Caco-2 (cell line): ENCODE data around the gene HLA-A. TPM values are rescaled to one million over a fixed set of nuclear protein-coding genes. Genes with fewer than 3 reads are reported as not detected.

ENCODE experiments used
- BruUV-seq: library from RNA; stranded (reverse); fragments of 400-500 nt; replicated peaks from 2 replicates; lab custom pipeline; 2021; lab: Mats Ljungman, UMichigan
- CTCF ChIA-PET: fragments of 300-600 bp; sonication (Branson Sonifier 250); formaldehyde crosslinking; loops from one replicate; lab custom pipeline; 2022; ENCODE audit warnings: antibody characterized with exemption; lab: Charles Lee
- POLR2A ChIA-PET: fragments of 300-600 bp; sonication (Branson Sonifier 250); formaldehyde crosslinking; loops from one replicate; lab custom pipeline; 2022; ENCODE audit warnings: antibody characterized with exemption; lab: Charles Lee
- DNase-seq, 2 experiments: peaks; one replicate each; pipeline versions ENCODE4 v3.0.0 to v3.0.0-alpha.2; 2020 to 2022
- H3K27me3 ChIP-seq: replicated peaks from 2 replicates; pipeline ENCODE4 v1.6.0; 2011; ENCODE audit warnings: low read length; ENCODE audit not compliant: control insufficient read depth, insufficient read depth
- H3K36me3 ChIP-seq: 2 replicates; pipeline ENCODE4 v1.5.1; 2011; ENCODE audit warnings: low read length; ENCODE audit not compliant: control insufficient read depth, insufficient read depth
- H3K4me1 ChIP-seq: fragments of 250-450 bp; sonication (Bioruptor Pico); 2 replicates; pipeline ENCODE4 v1.5.1; 2020; ENCODE audit warnings: mild to moderate bottlenecking
- H3K4me3 ChIP-seq: 2 replicates; pipeline ENCODE4 v1.5.1; 2011; ENCODE audit warnings: low read depth, mild to moderate bottlenecking, control low read depth, low read length
- H3K9me3 ChIP-seq: fragments of 250-450 bp; sonication (Bioruptor Pico); 2 replicates; pipeline ENCODE4 v1.5.1; 2020; ENCODE audit warnings: mild to moderate bottlenecking, moderate library complexity
- H3K27ac Mint-ChIP-seq: one replicate; pipeline ENCODE4 v1.8.0; 2022; ENCODE audit warnings: mixed read lengths; ENCODE audit not compliant: unreplicated experiment
- H3K27me3 Mint-ChIP-seq: one replicate; pipeline ENCODE4 v1.8.0; 2022; ENCODE audit warnings: mixed read lengths; ENCODE audit not compliant: insufficient read depth, unreplicated experiment
- H3K36me3 Mint-ChIP-seq: one replicate; pipeline ENCODE4 v1.8.0; 2022; ENCODE audit warnings: mild to moderate bottlenecking, mixed read lengths; ENCODE audit not compliant: insufficient read depth, unreplicated experiment
- H3K4me1 Mint-ChIP-seq: one replicate; pipeline ENCODE4 v1.8.0; 2022; ENCODE audit warnings: low read depth, mixed read lengths; ENCODE audit not compliant: unreplicated experiment
- H3K4me3 Mint-ChIP-seq: one replicate; pipeline ENCODE4 v1.8.0; 2022; ENCODE audit warnings: mild to moderate bottlenecking, moderate library complexity, mixed read lengths; ENCODE audit not compliant: unreplicated experiment
- H3K9me3 Mint-ChIP-seq: one replicate; pipeline ENCODE4 v1.8.0; 2022; ENCODE audit warnings: mixed read lengths; ENCODE audit not compliant: unreplicated experiment
- intact Hi-C: fragments of 100-400 bp; cut with micrococcal nuclease; formaldehyde crosslinking; loops from one replicate; pipeline ENCODE4 v1.10.0; 2022; ENCODE audit not compliant: unreplicated experiment
- total RNA-seq: library from RNA; stranded (reverse); gene quantifications from 2 replicates; pipeline ENCODE4 v1.2.3, GENCODE V29; 2022
- TF ChIP-seq, protein P1 (sequence below), 2 experiments: fragments of 200-600 bp in 1 of 2; IDR thresholded peaks; 1 replicate in 1 of 2; 2 replicates in 1 of 2; pipeline versions ENCODE4 v1.5.1 to v1.8.0; 2011 to 2022; ENCODE audit warnings: antibody characterized with exemption in 1 of 2, control low read depth in 1 of 2, inconsistent platforms in 1 of 2, low read depth in 1 of 2, low read length in 1 of 2, mild to moderate bottlenecking in 1 of 2, moderate library complexity in 1 of 2; ENCODE audit not compliant: insufficient read depth in 1 of 2, severe bottlenecking in 1 of 2, unreplicated experiment in 1 of 2

Gene HLA-A
- total RNA-seq, 1 experiment from 2014 or later: 198 TPM

DNA sequence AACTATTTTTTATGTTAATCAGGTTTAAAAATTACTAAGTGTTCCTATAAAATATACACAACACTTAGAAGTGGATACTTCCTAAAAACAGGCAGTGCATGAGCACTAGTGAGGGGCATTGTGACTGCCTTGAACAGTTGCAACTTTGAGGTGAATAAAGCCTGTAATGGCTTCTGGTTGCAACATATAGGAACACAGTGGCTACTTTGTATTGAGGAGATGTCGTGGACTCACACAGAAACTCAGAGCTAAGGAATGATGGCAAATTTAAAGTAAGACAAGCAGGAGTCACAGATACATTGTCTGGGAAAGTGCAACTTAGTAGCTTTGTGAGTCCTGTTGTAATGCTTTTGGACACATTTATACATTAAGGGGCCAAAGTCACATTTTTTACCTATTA is 861 bp upstream of the HLA-A start:
- TF ChIP-seq, protein P1, sequence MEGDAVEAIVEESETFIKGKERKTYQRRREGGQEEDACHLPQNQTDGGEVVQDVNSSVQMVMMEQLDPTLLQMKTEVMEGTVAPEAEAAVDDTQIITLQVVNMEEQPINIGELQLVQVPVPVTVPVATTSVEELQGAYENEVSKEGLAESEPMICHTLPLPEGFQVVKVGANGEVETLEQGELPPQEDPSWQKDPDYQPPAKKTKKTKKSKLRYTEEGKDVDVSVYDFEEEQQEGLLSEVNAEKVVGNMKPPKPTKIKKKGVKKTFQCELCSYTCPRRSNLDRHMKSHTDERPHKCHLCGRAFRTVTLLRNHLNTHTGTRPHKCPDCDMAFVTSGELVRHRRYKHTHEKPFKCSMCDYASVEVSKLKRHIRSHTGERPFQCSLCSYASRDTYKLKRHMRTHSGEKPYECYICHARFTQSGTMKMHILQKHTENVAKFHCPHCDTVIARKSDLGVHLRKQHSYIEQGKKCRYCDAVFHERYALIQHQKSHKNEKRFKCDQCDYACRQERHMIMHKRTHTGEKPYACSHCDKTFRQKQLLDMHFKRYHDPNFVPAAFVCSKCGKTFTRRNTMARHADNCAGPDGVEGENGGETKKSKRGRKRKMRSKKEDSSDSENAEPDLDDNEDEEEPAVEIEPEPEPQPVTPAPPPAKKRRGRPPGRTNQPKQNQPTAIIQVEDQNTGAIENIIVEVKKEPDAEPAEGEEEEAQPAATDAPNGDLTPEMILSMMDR (IDR thresholded peaks at IDR 0.05; ENCODE audit: insufficient read depth in 1 of 2, low read depth in 1 of 2, low read length in 1 of 2, severe bottlenecking in 1 of 2, unreplicated experiment in 1 of 2): no peak
- CTCF ChIA-PET: no interaction called here
- Mint-ChIP-seq H3K36me3 (peaks cover 11% of the 10 kb centered on the region), H3K27ac (peak overlapping the region; percentile 91), H3K27me3 (no peaks in the 10 kb centered on the region), H3K4me1 (peaks cover 7% of the 10 kb centered on the region), H3K4me3 (peak overlapping the region; percentile 81), H3K9me3 (no peaks in the 10 kb centered on the region)
- intact Hi-C loops: no loop called here
- Histone ChIP-seq H3K9me3 (no peaks in the 10 kb centered on the region), H3K27me3 (no peaks in the 10 kb centered on the region), H3K4me3 (no peak overlapping the region; the same call in 1 of the 2 replicates), H3K4me1 (no peaks in the 10 kb centered on the region), H3K36me3 (no peaks in the 10 kb centered on the region)
- POLR2A ChIA-PET: interaction anchor here (0.9 kb wide), 1 partner anchor 16 kb away, joined by 3 read pairs; no protein-coding TSS in a partner anchor
- DNase-seq: no peak
- BruUV-seq: no TSS peak

DNA sequence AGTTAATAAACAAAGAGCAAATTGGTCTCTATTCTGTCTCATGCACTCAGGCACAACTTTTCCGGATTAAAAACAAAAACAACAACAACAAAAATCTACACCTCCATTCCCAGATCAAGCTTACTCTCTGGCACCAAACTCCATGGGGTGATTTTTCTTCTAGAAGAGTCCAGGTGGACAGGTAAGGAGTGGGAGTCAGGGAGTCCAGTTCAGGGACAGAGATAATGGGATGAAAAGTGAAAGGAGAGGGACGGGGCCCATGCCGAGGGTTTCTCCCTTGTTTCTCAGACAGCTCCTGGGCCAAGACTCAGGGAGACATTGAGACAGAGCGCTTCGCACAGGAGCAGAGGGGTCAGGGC is 437 bp upstream of the HLA-A start:
- H3K36me3 Mint-ChIP-seq: peaks cover 11% of the 10 kb centered on the region
- H3K9me3 Mint-ChIP-seq: no peaks in the 10 kb centered on the region
- no peaks in the 10 kb centered on the region for H3K36me3 ChIP-seq
- H3K4me1 Mint-ChIP-seq: peaks cover 7% of the 10 kb centered on the region
- ChIA-PET CTCF (no interaction called here), POLR2A (interaction anchor here (0.9 kb wide), 1 partner anchor 16 kb away, joined by 3 read pairs; no protein-coding TSS in a partner anchor)
- TF ChIP-seq, protein P1 (IDR thresholded peaks at IDR 0.05; ENCODE audit: insufficient read depth in 1 of 2, low read depth in 1 of 2, low read length in 1 of 2, severe bottlenecking in 1 of 2, unreplicated experiment in 1 of 2): no peak
- H3K27me3 Mint-ChIP-seq: no peaks in the 10 kb centered on the region
- H3K4me3 ChIP-seq: peak overlapping the region; percentile 65
- peak overlapping the region; percentile 81 for H3K4me3 Mint-ChIP-seq
- intact Hi-C loops: loop anchor here (1.0 kb wide), 1 partner anchor 22 kb away; no protein-coding TSS in a partner anchor
- BruUV-seq: no TSS peak
- H3K27me3 ChIP-seq: no peaks in the 10 kb centered on the region
- H3K27ac Mint-ChIP-seq: peak overlapping the region; percentile 91
- H3K9me3 ChIP-seq: no peaks in the 10 kb centered on the region
- H3K4me1 ChIP-seq: no peaks in the 10 kb centered on the region
- no peak for DNase-seq

DNA sequence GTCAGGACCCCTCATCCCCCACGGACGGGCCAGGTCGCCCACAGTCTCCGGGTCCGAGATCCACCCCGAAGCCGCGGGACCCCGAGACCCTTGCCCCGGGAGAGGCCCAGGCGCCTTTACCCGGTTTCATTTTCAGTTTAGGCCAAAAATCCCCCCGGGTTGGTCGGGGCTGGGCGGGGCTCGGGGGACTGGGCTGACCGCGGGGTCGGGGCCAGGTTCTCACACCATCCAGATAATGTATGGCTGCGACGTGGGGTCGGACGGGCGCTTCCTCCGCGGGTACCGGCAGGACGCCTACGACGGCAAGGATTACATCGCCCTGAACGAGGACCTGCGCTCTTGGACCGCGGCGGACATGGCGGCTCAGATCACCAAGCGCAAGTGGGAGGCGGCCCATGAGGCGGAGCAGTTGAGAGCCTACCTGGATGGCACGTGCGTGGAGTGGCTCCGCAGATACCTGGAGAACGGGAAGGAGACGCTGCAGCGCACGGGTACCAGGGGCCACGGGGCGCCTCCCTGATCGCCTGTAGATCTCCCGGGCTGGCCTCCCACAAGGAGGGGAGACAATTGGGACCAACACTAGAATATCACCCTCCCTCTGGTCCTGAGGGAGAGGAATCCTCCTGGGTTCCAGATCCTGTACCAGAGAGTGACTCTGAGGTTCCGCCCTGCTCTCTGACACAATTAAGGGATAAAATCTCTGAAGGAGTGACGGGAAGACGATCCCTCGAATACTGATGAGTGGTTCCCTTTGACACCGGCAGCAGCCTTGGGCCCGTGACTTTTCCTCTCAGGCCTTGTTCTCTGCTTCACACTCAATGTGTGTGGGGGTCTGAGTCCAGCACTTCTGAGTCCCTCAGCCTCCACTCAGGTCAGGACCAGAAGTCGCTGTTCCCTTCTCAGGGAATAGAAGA is 978 bp downstream of the HLA-A start:
- H3K4me3 Mint-ChIP-seq: peak overlapping the region; percentile 81
- Histone ChIP-seq H3K27me3 (no peaks in the 10 kb centered on the region), H3K4me1 (no peaks in the 10 kb centered on the region), H3K4me3 (peak overlapping the region; percentile 65), H3K9me3 (no peaks in the 10 kb centered on the region), H3K36me3 (no peaks in the 10 kb centered on the region)
- ChIA-PET POLR2A (no interaction called here), CTCF (no interaction called here)
- DNase-seq: no peak
- peak overlapping the region; percentile 91 for H3K27ac Mint-ChIP-seq
- BruUV-seq: no TSS peak
- TF ChIP-seq, protein P1 (IDR thresholded peaks at IDR 0.05; ENCODE audit: insufficient read depth in 1 of 2, low read depth in 1 of 2, low read length in 1 of 2, severe bottlenecking in 1 of 2, unreplicated experiment in 1 of 2): no peak
- intact Hi-C loops: no loop called here
- H3K9me3 Mint-ChIP-seq: no peaks in the 10 kb centered on the region
- H3K27me3 Mint-ChIP-seq: no peaks in the 10 kb centered on the region
- H3K4me1 Mint-ChIP-seq: peaks cover 7% of the 10 kb centered on the region
- peaks cover 11% of the 10 kb centered on the region for H3K36me3 Mint-ChIP-seq
